ENCODE measurements around the gene UNC119B.
A peak's percentile ranks its signal among the peaks of the same experiment; 100 is the strongest.
"Not testable (repeated sequence)": the region's sequence is repeated elsewhere in the genome, so short reads cannot be mapped to it uniquely, and the experiment has no call there.

UNC119B gene

GRCh38 chr12:120719072-120719471, 8.8 kb downstream of the UNC119B start:
- DNase-seq (ENCODE audit: low read depth in 4 of 4, low spot score in 1 of 4): no peak

- no peak for DNase-seq (ENCODE audit: low read depth in 4 of 4, low spot score in 1 of 4)
Observed at GRCh38 chr12:120719496-120720233, 9.4 kb downstream of the UNC119B start.

- DNase-seq (ENCODE audit: low read depth in 4 of 4, low spot score in 1 of 4): no peak
Observed at GRCh38 chr12:120720234-120720986, 10.2 kb downstream of the UNC119B start.

- DNase-seq (ENCODE audit: low read depth in 4 of 4, low spot score in 1 of 4): no peak
Observed at GRCh38 chr12:120720987-120721801, 10.9 kb downstream of the UNC119B start.

GRCh38 chr12:120721866-120722265, 11.6 kb downstream of the UNC119B start:
- no peak for DNase-seq (ENCODE audit: low read depth in 4 of 4, low spot score in 1 of 4)

- DNase-seq (ENCODE audit: low read depth in 4 of 4, low spot score in 1 of 4): no peak
Observed at GRCh38 chr12:120722784-120723183, 12.5 kb downstream of the UNC119B start.

GRCh38 chr12:120724720-120725119, 14.5 kb downstream of the UNC119B start:
- DNase-seq (ENCODE audit: low read depth in 4 of 4, low spot score in 1 of 4): no peak

- no peak for DNase-seq (ENCODE audit: low read depth in 4 of 4, low spot score in 1 of 4)
Observed at GRCh38 chr12:120725151-120725658, 14.9 kb downstream of the UNC119B start.

GRCh38 chr12:120725659-120726509, 15.6 kb downstream of the UNC119B start, which contains the start of gene ACADS:
ACADS (plus strand) TSS chr12:120725826; CDS start chr12:120725886, 60 bp downstream.
- DNase-seq (ENCODE audit: low read depth in 4 of 4, low spot score in 1 of 4): peak; percentile 71 to 89 (median 82)

- no peak for DNase-seq (ENCODE audit: low read depth in 4 of 4, low spot score in 1 of 4)
Observed at GRCh38 chr12:120726510-120726793, 16.2 kb downstream of the UNC119B start.

- no peak for DNase-seq (ENCODE audit: low read depth in 4 of 4, low spot score in 1 of 4)
Observed at GRCh38 chr12:120726961-120727360, 16.7 kb downstream of the UNC119B start.

- not testable (repeated sequence) for DNase-seq (ENCODE audit: low read depth in 4 of 4, low spot score in 1 of 4)
Observed at GRCh38 chr12:120732198-120732597, 21.9 kb downstream of the UNC119B start.

- no peak for DNase-seq (ENCODE audit: low read depth in 4 of 4, low spot score in 1 of 4)
Observed at GRCh38 chr12:120733574-120733973, 23.3 kb downstream of the UNC119B start.

- DNase-seq (ENCODE audit: low read depth in 4 of 4, low spot score in 1 of 4): no peak
Observed at GRCh38 chr12:120734210-120734609, 24.0 kb downstream of the UNC119B start.

GRCh38 chr12:120735181-120735580, 24.9 kb downstream of the UNC119B start:
- no peak for DNase-seq (ENCODE audit: low read depth in 4 of 4, low spot score in 1 of 4)

- no peak for DNase-seq (ENCODE audit: low read depth in 4 of 4, low spot score in 1 of 4)
Observed at GRCh38 chr12:120736404-120737331, 26.4 kb downstream of the UNC119B start.

GRCh38 chr12:120737557-120738251, 27.4 kb downstream of the UNC119B start:
- DNase-seq (ENCODE audit: low read depth in 4 of 4, low spot score in 1 of 4): no peak

GRCh38 chr12:120738252-120739030, 28.2 kb downstream of the UNC119B start:
- DNase-seq (ENCODE audit: low read depth in 4 of 4, low spot score in 1 of 4): no peak

Measured in stimulated activated CD4-positive, alpha-beta T cell treated with anti-CD3 and anti-CD28 coated beads, Interleukin-1b, Interleukin-23, amount 100 ng/mL, for 24 hours (primary cell).